PC-3 (cell line): ENCODE measurements around the gene ACBD4. TPM values are rescaled to one million over a fixed set of nuclear protein-coding genes. Genes with fewer than 3 reads are reported as not detected.
A peak's percentile ranks its signal among the peaks of the same experiment; 100 is the strongest.

Experiments used
- ATAC-seq: fragments of 200-7000 bp; cut with Tn5 transposase; 2 replicates; pipeline ENCODE4 v1.9.1; 2020; ENCODE audit warnings: mild to moderate bottlenecking, moderate library complexity
- BruUV-seq: library from RNA; stranded (reverse); fragments of 400-500 nt; replicated peaks from 2 replicates; lab custom pipeline; 2021; lab: Mats Ljungman, UMichigan
- CTCF ChIA-PET: fragments of 300-600 bp; sonication (Branson Sonifier 250); formaldehyde crosslinking; loops from one replicate; lab custom pipeline; 2022; ENCODE audit warnings: antibody characterized with exemption; lab: Charles Lee
- POLR2A ChIA-PET: fragments of 300-600 bp; sonication (Branson Sonifier 250); formaldehyde crosslinking; loops from one replicate; lab custom pipeline; 2022; ENCODE audit warnings: antibody characterized with exemption; ENCODE audit not compliant: unreplicated experiment; lab: Charles Lee
- DNase-seq: peaks from one replicate; pipeline ENCODE4 v3.0.0-alpha.2; 2015
- H2AFZ ChIP-seq: fragments of 300-600 bp; sonication (generic); 2 replicates; pipeline ENCODE4 v1.6.0; 2016; ENCODE audit warnings: antibody characterized with exemption, low read length
- H3F3A ChIP-seq: fragments of 300-600 bp; sonication (generic); one replicate; pipeline ENCODE4 v1.6.0; 2017; ENCODE audit warnings: antibody characterized with exemption, low read length, control low read depth, mild to moderate bottlenecking; ENCODE audit not compliant: unreplicated experiment
- H3K27ac ChIP-seq: fragments of 300-600 bp; sonication (generic); 2 replicates; pipeline ENCODE4 v1.5.1; 2016; ENCODE audit warnings: mild to moderate bottlenecking, low read length
- H3K27me3 ChIP-seq: fragments of 300-600 bp; sonication (generic); 2 replicates; pipeline ENCODE4 v1.6.1; 2016; ENCODE audit warnings: low read length, mixed read lengths
- H3K36me3 ChIP-seq: fragments of 300-600 bp; sonication (generic); 2 replicates; pipeline ENCODE4 v1.6.1; 2016; ENCODE audit warnings: low read depth, mixed run types, low read length, mixed read lengths
- H3K4me1 ChIP-seq: fragments of 300-600 bp; sonication (generic); 2 replicates; pipeline ENCODE4 v1.5.1; 2016; ENCODE audit warnings: low read length; ENCODE audit not compliant: insufficient read depth
- H3K4me2 ChIP-seq: fragments of 300-600 bp; sonication (generic); 2 replicates; pipeline ENCODE4 v1.6.0; 2016; ENCODE audit warnings: low read length
- H3K4me3 ChIP-seq: fragments of 300-600 bp; sonication (generic); 2 replicates; pipeline ENCODE4 v1.5.1; 2016; ENCODE audit warnings: mild to moderate bottlenecking, low read length, mixed read lengths
- H3K79me2 ChIP-seq: fragments of 300-600 bp; sonication (generic); 2 replicates; pipeline ENCODE4 v1.6.1; 2017; ENCODE audit warnings: low read length, mixed read lengths
- H3K9ac ChIP-seq: fragments of 300-600 bp; sonication (generic); 2 replicates; pipeline ENCODE4 v1.6.0; 2016; ENCODE audit warnings: mild to moderate bottlenecking, low read length
- H3K9me2 ChIP-seq: fragments of 300-600 bp; sonication (generic); replicated peaks from 2 replicates; pipeline ENCODE4 v1.6.1; 2016; ENCODE audit warnings: mixed run types, low read length, mixed read lengths
- H3K9me3 ChIP-seq: fragments of 300-600 bp; sonication (generic); 2 replicates; pipeline ENCODE4 v1.6.1; 2016; ENCODE audit warnings: low read length, mixed read lengths
- H4K20me1 ChIP-seq: fragments of 300-600 bp; sonication (generic); 2 replicates; pipeline ENCODE4 v1.6.1; 2016; ENCODE audit warnings: low read length, mixed read lengths
- EZH2 ChIP-seq: fragments of 300-600 bp; sonication (generic); IDR thresholded peaks from one replicate; pipeline ENCODE4 v1.6.1; 2017; ENCODE audit warnings: antibody characterized with exemption, mild to moderate bottlenecking, low read length; ENCODE audit not compliant: unreplicated experiment
- EZH2phosphoT487 ChIP-seq: fragments of 300-600 bp; sonication (generic); IDR thresholded peaks from 2 replicates; pipeline ENCODE4 v1.6.1; 2018; ENCODE audit warnings: mild to moderate bottlenecking, antibody characterized with exemption, low read length, borderline replicate concordance
- intact Hi-C: fragments of 100-400 bp; cut with micrococcal nuclease; formaldehyde crosslinking; loops from 2 replicates; pipeline ENCODE4 v1.9.0; 2023
- total RNA-seq: library from RNA; depleted of rRNA; stranded (reverse); fragments of >200 nt; gene quantifications from 2 replicates; pipeline ENCODE4 v1.2.3, GENCODE V29; 2014
- TF ChIP-seq, protein P1 (sequence below): fragments of 300-600 bp; sonication (generic); conservative IDR thresholded peaks from 2 replicates; pipeline ENCODE4 v1.5.1; 2017; ENCODE audit warnings: antibody characterized with exemption, low read depth, mild to moderate bottlenecking, low read length

The ACBD4 gene
- total RNA-seq, 1 experiment from 2014 or later, result 12.9 TPM

DNA sequence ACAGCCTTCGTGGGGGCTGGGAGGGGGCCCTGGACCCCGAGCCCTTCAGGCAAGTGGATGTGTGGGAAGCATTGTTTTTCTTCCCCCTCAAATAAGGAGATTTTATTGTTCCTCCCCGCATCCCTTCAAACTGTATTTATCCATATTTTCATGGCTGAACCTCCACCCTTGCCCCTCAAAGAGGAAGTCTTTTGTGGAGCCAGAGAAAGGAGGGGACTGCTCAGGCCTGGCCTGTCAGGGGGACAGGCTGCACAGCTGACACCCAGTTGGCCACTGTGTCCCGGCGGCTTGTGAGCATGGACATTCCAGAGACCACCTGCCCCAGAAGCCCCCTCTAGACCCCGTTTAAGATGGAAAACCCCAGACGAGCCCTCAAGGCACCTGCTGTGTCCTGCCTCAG is 42.1 kb downstream of the ACBD4 start:
- TF ChIP-seq EZH2 (no peak), EZH2phosphoT487 (no peak)
- TF ChIP-seq, protein P1, sequence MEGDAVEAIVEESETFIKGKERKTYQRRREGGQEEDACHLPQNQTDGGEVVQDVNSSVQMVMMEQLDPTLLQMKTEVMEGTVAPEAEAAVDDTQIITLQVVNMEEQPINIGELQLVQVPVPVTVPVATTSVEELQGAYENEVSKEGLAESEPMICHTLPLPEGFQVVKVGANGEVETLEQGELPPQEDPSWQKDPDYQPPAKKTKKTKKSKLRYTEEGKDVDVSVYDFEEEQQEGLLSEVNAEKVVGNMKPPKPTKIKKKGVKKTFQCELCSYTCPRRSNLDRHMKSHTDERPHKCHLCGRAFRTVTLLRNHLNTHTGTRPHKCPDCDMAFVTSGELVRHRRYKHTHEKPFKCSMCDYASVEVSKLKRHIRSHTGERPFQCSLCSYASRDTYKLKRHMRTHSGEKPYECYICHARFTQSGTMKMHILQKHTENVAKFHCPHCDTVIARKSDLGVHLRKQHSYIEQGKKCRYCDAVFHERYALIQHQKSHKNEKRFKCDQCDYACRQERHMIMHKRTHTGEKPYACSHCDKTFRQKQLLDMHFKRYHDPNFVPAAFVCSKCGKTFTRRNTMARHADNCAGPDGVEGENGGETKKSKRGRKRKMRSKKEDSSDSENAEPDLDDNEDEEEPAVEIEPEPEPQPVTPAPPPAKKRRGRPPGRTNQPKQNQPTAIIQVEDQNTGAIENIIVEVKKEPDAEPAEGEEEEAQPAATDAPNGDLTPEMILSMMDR, result no peak
- H3K9ac ChIP-seq, result no peak overlapping the region
- peaks cover 31% of the 10 kb centered on the region for H3K4me1 ChIP-seq
- POLR2A ChIA-PET, result no interaction called here
- no peaks in the 10 kb centered on the region for H3K9me2 ChIP-seq
- H4K20me1 ChIP-seq, result no peaks in the 10 kb centered on the region
- ATAC-seq (no peak), DNase-seq (no peak)
- no peaks in the 10 kb centered on the region for H3K27me3 ChIP-seq
- no peak overlapping the region for H3K4me3 ChIP-seq
- H3K27ac ChIP-seq, result no peak overlapping the region
- no peaks in the 10 kb centered on the region for H3K79me2 ChIP-seq
- H2AFZ ChIP-seq, result no peak overlapping the region
- no peaks in the 10 kb centered on the region for H3K9me3 ChIP-seq
- peaks cover 14% of the 10 kb centered on the region for H3F3A ChIP-seq
- no peaks in the 10 kb centered on the region for H3K36me3 ChIP-seq
- no peak overlapping the region for H3K4me2 ChIP-seq
- intact Hi-C loops, result no loop called here
- CTCF ChIA-PET, result interaction anchor here (0.6 kb wide), 1 partner anchor 42 kb away, joined by 3 read pairs; the partner anchor contains the start of gene ACBD4
- BruUV-seq, result no TSS peak

DNA sequence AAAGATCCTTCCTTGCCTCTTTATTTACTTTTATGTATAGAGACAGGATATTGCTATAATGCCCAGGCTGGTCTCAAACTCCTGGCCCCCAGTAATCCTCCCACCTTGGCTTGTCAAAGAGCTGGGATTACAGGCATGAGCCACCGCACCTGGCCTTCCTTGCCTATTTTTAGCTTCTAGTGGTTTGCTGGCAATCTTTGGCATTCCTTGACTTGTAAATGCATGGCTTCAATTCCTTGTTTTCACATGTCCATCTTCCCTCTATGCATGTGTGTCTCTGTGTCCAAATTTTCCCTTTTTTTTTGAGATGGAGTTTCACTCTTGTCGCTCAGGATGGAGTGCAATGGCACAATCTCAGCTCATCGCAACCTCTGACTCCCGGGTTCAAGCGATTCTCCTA is 48.7 kb downstream of the ACBD4 start:
- Histone ChIP-seq H3K9me2 (no peaks in the 10 kb centered on the region), H3K4me1 (peaks cover 7% of the 10 kb centered on the region), H3K4me3 (no peak overlapping the region), H3F3A (no peaks in the 10 kb centered on the region), H3K27ac (peak overlapping the region; percentile 39), H2AFZ (peak overlapping the region; percentile 48; the same call in 1 of the 2 replicates), H3K9me3 (no peaks in the 10 kb centered on the region), H4K20me1 (no peaks in the 10 kb centered on the region), H3K9ac (no peak overlapping the region), H3K4me2 (0 out of 2 replicates have a peak overlapping the region, but pooled peaks have one; percentile 3), H3K36me3 (no peaks in the 10 kb centered on the region), H3K79me2 (no peaks in the 10 kb centered on the region), H3K27me3 (no peaks in the 10 kb centered on the region)
- DNase-seq, result no peak
- ATAC-seq, result no peak
- no peak for TF ChIP-seq EZH2
- TF ChIP-seq, protein P1, result no peak
- no peak for TF ChIP-seq EZH2phosphoT487
- ChIA-PET POLR2A (interaction anchor here (0.7 kb wide), 1 partner anchor 40 kb away, joined by 6 read pairs; no protein-coding TSS in a partner anchor), CTCF (interaction anchor here (0.7 to 1.1 kb wide), 2 partner anchors 14 to 49 kb away, joined by 3 read pairs; partner anchors contain the start of gene ACBD4)
- intact Hi-C loops, result no loop called here
- BruUV-seq, result no TSS peak

DNA sequence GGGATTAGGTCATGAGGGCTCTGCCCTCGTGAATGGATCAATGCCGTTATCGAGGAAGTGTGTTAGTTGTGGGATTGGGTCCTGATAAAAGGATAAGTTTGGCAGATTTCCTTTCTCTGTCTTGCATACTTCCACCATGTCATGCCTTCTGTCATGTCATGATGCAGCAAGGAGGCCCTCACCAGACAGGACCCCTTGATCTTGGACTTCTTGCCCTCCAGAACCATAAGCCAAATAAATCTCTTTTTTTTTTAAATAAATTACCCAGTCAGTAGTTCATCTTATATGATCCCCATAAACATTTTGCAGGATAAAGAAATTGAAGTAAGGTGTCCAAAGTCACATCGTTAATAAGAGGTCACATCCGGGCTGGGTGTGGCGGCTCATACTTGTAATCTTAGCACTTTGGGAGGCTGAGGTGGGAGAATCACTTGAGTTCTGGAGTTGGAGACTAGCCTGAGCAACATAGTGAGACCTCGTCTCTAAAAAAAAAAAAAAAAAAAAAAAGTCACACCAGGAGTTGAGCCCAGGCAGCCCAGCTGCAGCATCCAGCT is 51.4 kb downstream of the ACBD4 start:
- ATAC-seq, result no peak
- H3K4me2 ChIP-seq, result no peak overlapping the region
- no peak overlapping the region for H3K27ac ChIP-seq
- TF ChIP-seq, protein P1, result no peak
- TF ChIP-seq EZH2, result no peak
- TF ChIP-seq EZH2phosphoT487, result no peak
- intact Hi-C loops, result no loop called here
- no peaks in the 10 kb centered on the region for H3K27me3 ChIP-seq
- no peaks in the 10 kb centered on the region for H3K79me2 ChIP-seq
- CTCF ChIA-PET, result no interaction called here
- H2AFZ ChIP-seq, result no peak overlapping the region
- no peaks in the 10 kb centered on the region for H3K36me3 ChIP-seq
- BruUV-seq, result no TSS peak
- no peak overlapping the region for H3K9ac ChIP-seq
- peaks cover 7% of the 10 kb centered on the region for H3K4me1 ChIP-seq
- H3K9me3 ChIP-seq, result no peaks in the 10 kb centered on the region
- no peaks in the 10 kb centered on the region for H4K20me1 ChIP-seq
- no peak overlapping the region for H3K4me3 ChIP-seq
- POLR2A ChIA-PET, result no interaction called here
- H3F3A ChIP-seq, result no peaks in the 10 kb centered on the region
- DNase-seq, result no peak
- H3K9me2 ChIP-seq, result no peaks in the 10 kb centered on the region
